HepG2 (cell line): ENCODE data around the gene UNC93A. TPM values are rescaled to one million over a fixed set of nuclear protein-coding genes. Genes with fewer than 3 reads are reported as not detected.
A peak's percentile ranks its signal among the peaks of the same experiment; 100 is the strongest.

Source experiments
- AKAP8 ChIP-seq: sonication (generic); formaldehyde crosslinking; IDR thresholded peaks from 2 replicates; pipeline ENCODE4 v1.5.1; 2020; ENCODE audit warnings: mild to moderate bottlenecking, missing genetic modification reagents
- BRCA1 ChIP-seq: sonication (generic); formaldehyde crosslinking; IDR thresholded peaks from 2 replicates; pipeline ENCODE4 v1.4.0; 2020; ENCODE audit warnings: missing genetic modification reagents
- FOXJ3 ChIP-seq: sonication (generic); formaldehyde crosslinking; IDR thresholded peaks from 2 replicates; pipeline ENCODE4 v1.4.0; 2020; ENCODE audit warnings: missing genetic modification reagents, mild to moderate bottlenecking, borderline replicate concordance
- HBP1 ChIP-seq: IDR thresholded peaks from 2 replicates; pipeline ENCODE4 v1.6.1; 2016; ENCODE audit warnings: low read depth, control low read depth
- HMG20A ChIP-seq: IDR thresholded peaks from 2 replicates; pipeline ENCODE4 v1.6.1; 2016; ENCODE audit warnings: borderline replicate concordance
- HNRNPK ChIP-seq: fragments of 200-400 bp; formaldehyde crosslinking; IDR thresholded peaks from 2 replicates; pipeline ENCODE4 v1.6.1; 2018; ENCODE audit warnings: low read length, low read depth, moderate library complexity, mild to moderate bottlenecking; ENCODE audit not compliant: poor library complexity, severe bottlenecking
- NPAS2 ChIP-seq: sonication (generic); formaldehyde crosslinking; IDR thresholded peaks from 2 replicates; pipeline ENCODE4 v1.8.0; 2022; ENCODE audit warnings: mild to moderate bottlenecking, missing genetic modification reagents, borderline replicate concordance
- PAXIP1 ChIP-seq: sonication (generic); formaldehyde crosslinking; conservative IDR thresholded peaks from 2 replicates; pipeline ENCODE4 v1.4.0; 2020; ENCODE audit warnings: mild to moderate bottlenecking, missing genetic modification reagents, moderate library complexity
- RFX5 ChIP-seq: IDR thresholded peaks from 2 replicates; pipeline ENCODE4 v1.6.1; 2011; ENCODE audit warnings: low read depth, low read length, improper control_type of control experiment
- STAT5B ChIP-seq: sonication (generic); formaldehyde crosslinking; IDR thresholded peaks from 2 replicates; pipeline ENCODE4 v1.4.0; 2020; ENCODE audit warnings: missing genetic modification reagents
- TARDBP ChIP-seq: sonication (generic); formaldehyde crosslinking; IDR thresholded peaks from 2 replicates; pipeline ENCODE4 v1.8.0; 2022; ENCODE audit warnings: mild to moderate bottlenecking, missing genetic modification reagents
- ZBTB7B ChIP-seq: sonication (generic); formaldehyde crosslinking; IDR thresholded peaks from 2 replicates; pipeline ENCODE4 v1.4.0; 2020; ENCODE audit warnings: missing genetic modification reagents
- ZNF292 ChIP-seq: sonication (generic); formaldehyde crosslinking; IDR thresholded peaks from 2 replicates; pipeline ENCODE4 v1.8.1; 2022; ENCODE audit warnings: mild to moderate bottlenecking, low read depth, missing genetic modification reagents, borderline replicate concordance
- ZNF790 ChIP-seq: sonication (generic); formaldehyde crosslinking; IDR thresholded peaks from 2 replicates; pipeline ENCODE4 v1.8.0; 2022; ENCODE audit warnings: missing genetic modification reagents, mild to moderate bottlenecking, borderline replicate concordance
- ZUFSP ChIP-seq: sonication (generic); formaldehyde crosslinking; IDR thresholded peaks from 2 replicates; pipeline ENCODE4 v1.9.0; 2021; ENCODE audit warnings: missing genetic modification reagents, mild to moderate bottlenecking, borderline replicate concordance
- polyA plus RNA-seq, 8 experiments: library from polyadenylated mRNA; depleted of rRNA in 3 of 8; stranded (reverse) in 7 of 8; unstranded in 1 of 8; fragments of >200 nt; fragmentation: Illumina TruSeq in 4 of 8; extraction: Trizol in 4 of 8; gene quantifications; 2 replicates each; pipeline versions ENCODE4 v1.2.1 to v1.2.3, GENCODE V29; 2011 to 2016; ENCODE audit warnings: low read depth in 4 of 8, missing spikeins in 1 of 8, mixed read lengths in 1 of 8; ENCODE audit not compliant: insufficient read depth in 1 of 8
- total RNA-seq, 5 experiments: library from RNA; depleted of rRNA; stranded (reverse); fragments of >200 nt; fragmentation: Illumina TruSeq; extraction: Trizol; gene quantifications; 2 replicates each; pipeline ENCODE4 v1.2.3, GENCODE V29; 2016; ENCODE audit warnings: low read depth in 1 of 5
- TF ChIP-seq, protein P1 (sequence below): sonication (generic); formaldehyde crosslinking; IDR thresholded peaks from 2 replicates; pipeline ENCODE4 v1.9.0; 2021; ENCODE audit warnings: missing genetic modification reagents, borderline replicate concordance
- TF ChIP-seq, protein P2 (sequence below): sonication (generic); formaldehyde crosslinking; IDR thresholded peaks from 2 replicates; pipeline ENCODE4 v1.5.0; 2020; ENCODE audit warnings: missing genetic modification reagents

UNC93A gene
- total and polyA plus RNA-seq, 2 of the 13 experiments (the other 11 are each of a cell fraction or from before 2014, with no cell fraction given) = 11.0 to 42.7 TPM

DNA sequence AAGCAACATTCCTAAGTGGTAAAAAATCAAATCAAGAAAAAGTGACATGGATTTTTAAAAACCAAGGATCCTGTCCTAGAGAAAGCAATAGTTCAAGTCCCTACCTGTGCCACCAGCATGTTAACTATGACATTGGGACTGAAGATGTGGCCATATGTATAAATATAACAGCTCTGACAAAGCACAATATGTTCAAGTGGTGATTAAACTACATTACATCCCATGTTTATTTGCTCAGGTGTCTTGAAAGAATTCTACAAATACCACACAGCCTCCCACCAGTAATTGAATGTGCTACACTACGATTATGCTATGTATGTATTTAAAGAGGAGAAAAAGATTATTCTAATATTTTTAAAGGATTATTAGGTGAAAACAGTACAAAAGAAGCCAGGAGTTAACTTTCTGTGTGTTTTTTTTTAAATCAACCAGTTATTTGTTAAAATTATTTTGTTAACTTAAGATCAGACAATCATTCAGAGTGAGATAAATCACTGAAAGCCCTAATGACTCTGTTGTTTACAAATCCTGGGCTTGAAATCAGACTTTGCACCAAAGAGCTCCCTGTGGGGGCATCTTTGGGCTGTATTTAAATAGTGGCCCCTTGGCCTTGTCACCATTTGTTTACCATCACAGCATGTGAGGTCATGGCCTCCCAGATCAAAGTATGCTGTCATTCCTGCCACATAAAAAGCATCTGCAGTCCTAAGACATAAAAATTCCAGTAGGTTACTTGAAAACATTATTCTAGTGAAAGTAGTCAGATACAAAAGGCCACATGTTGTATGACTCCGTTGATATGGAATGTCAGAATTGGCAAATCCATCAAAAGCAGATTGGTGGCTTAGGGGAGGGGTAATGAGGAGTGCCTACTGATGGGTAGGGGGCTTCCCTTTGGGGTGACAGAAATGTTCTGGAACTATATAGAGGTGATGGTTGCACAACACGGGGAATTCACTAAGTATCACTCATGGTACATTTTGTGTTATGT, 50.8 kb downstream of the UNC93A start (continued):
- TF ChIP-seq, protein P1, sequence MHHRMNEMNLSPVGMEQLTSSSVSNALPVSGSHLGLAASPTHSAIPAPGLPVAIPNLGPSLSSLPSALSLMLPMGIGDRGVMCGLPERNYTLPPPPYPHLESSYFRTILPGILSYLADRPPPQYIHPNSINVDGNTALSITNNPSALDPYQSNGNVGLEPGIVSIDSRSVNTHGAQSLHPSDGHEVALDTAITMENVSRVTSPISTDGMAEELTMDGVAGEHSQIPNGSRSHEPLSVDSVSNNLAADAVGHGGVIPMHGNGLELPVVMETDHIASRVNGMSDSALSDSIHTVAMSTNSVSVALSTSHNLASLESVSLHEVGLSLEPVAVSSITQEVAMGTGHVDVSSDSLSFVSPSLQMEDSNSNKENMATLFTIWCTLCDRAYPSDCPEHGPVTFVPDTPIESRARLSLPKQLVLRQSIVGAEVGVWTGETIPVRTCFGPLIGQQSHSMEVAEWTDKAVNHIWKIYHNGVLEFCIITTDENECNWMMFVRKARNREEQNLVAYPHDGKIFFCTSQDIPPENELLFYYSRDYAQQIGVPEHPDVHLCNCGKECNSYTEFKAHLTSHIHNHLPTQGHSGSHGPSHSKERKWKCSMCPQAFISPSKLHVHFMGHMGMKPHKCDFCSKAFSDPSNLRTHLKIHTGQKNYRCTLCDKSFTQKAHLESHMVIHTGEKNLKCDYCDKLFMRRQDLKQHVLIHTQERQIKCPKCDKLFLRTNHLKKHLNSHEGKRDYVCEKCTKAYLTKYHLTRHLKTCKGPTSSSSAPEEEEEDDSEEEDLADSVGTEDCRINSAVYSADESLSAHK (CRISPR knock-in tag) = peak; percentile 38; the same call in 1 of the 2 replicates
- no peak for TF ChIP-seq ZUFSP (CRISPR knock-in tag)
- peak; percentile 47; the same call in 1 of the 2 replicates for TF ChIP-seq HBP1
- TF ChIP-seq BRCA1 (CRISPR knock-in tag) = peak; percentile 85; the same call in 1 of the 2 replicates
- peak; percentile 100 for TF ChIP-seq PAXIP1 (CRISPR knock-in tag)
- TF ChIP-seq ZBTB7B (CRISPR knock-in tag) = peak; percentile 98
- peak; percentile 94 for TF ChIP-seq TARDBP (CRISPR knock-in tag)
- TF ChIP-seq AKAP8 (CRISPR knock-in tag) = no peak
- no peak for TF ChIP-seq NPAS2 (CRISPR knock-in tag)
- no peak for TF ChIP-seq ZNF790 (CRISPR knock-in tag)
- TF ChIP-seq, protein P2, sequence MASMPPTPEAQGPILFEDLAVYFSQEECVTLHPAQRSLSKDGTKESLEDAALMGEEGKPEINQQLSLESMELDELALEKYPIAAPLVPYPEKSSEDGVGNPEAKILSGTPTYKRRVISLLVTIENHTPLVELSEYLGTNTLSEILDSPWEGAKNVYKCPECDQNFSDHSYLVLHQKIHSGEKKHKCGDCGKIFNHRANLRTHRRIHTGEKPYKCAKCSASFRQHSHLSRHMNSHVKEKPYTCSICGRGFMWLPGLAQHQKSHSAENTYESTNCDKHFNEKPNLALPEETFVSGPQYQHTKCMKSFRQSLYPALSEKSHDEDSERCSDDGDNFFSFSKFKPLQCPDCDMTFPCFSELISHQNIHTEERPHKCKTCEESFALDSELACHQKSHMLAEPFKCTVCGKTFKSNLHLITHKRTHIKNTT (CRISPR knock-in tag) = no peak
- TF ChIP-seq STAT5B (CRISPR knock-in tag) = peak; percentile 78; the same call in 1 of the 2 replicates
- TF ChIP-seq ZNF292 (CRISPR knock-in tag) = peak; percentile 77; the same call in 1 of the 2 replicates
- peak; percentile 100 for TF ChIP-seq HMG20A (CRISPR knock-in tag)
- peak; percentile 100 for TF ChIP-seq FOXJ3
- no peak for TF ChIP-seq HNRNPK
- TF ChIP-seq RFX5 = no peak
